Caki2 (cell line): ENCODE data around the gene SSTR5. TPM values are rescaled to one million over a fixed set of nuclear protein-coding genes. Genes with fewer than 3 reads are reported as not detected.

Source experiments
- DNase-seq: peaks from one replicate; pipeline ENCODE4 v3.0.0-alpha.2; 2015; ENCODE audit warnings: low read depth
- in situ Hi-C: cut with HindIII; loops from 2 replicates; pipeline ENCODE4 v1.10.0; 2016; ENCODE audit warnings: low sequenced_read_pairs, low pct_unique_long_range_greater_than_20kb, mixed read lengths
- total RNA-seq: library from RNA; depleted of rRNA; stranded (reverse); fragments of >200 nt; shearing (Covaris generic); gene quantifications from 2 replicates; pipeline ENCODE4 v1.2.3, GENCODE V29; 2014; ENCODE audit warnings: low replicate concordance; rRNA removed

Gene SSTR5
- total RNA-seq, 1 experiment from 2014 or later, result 9.1 TPM

GRCh38 chr16:1125471-1125870, 52.9 kb downstream of the SSTR5 start:
- DNase-seq, result peak; percentile 86
- in situ Hi-C loops, result loop anchor here (25.0 kb wide), 1 partner anchor 138 kb away; the partner anchor contains the start of gene SOX8

GRCh38 chr16:1126044-1126443, 53.5 kb downstream of the SSTR5 start:
- no peak for DNase-seq
- in situ Hi-C loops, result loop anchor here (25.0 kb wide), 1 partner anchor 139 kb away; the partner anchor contains the start of gene SOX8

GRCh38 chr16:1126586-1126985, 54.0 kb downstream of the SSTR5 start:
- DNase-seq, result no peak
- in situ Hi-C loops, result loop anchor here (25.0 kb wide), 1 partner anchor 139 kb away; the partner anchor contains the start of gene SOX8

- in situ Hi-C loops, result loop anchor here (25.0 kb wide), 1 partner anchor 140 kb away; the partner anchor contains the start of gene SOX8
- DNase-seq, result no peak
Observed at GRCh38 chr16:1127101-1127500, 54.6 kb downstream of the SSTR5 start.

GRCh38 chr16:1127971-1128715, 55.6 kb downstream of the SSTR5 start:
- in situ Hi-C loops, result loop anchor here (25.0 kb wide), 1 partner anchor 141 kb away; the partner anchor contains the start of gene SOX8
- no peak for DNase-seq

- no peak for DNase-seq
- in situ Hi-C loops, result loop anchor here (25.0 kb wide), 1 partner anchor 142 kb away; the partner anchor contains the start of gene SOX8
Observed at GRCh38 chr16:1129106-1129960, 56.8 kb downstream of the SSTR5 start.

GRCh38 chr16:1130382-1130781, 57.8 kb downstream of the SSTR5 start:
- in situ Hi-C loops, result loop anchor here (25.0 kb wide), 1 partner anchor 143 kb away; the partner anchor contains the start of gene SOX8
- no peak for DNase-seq

Other genes starting within 250 kb of the SSTR5 start
- gene LMF1, start 101.8 kb upstream of the SSTR5 start, total RNA-seq, result 16.5 and 35.6 TPM in 2 replicates
- gene SOX8, start 91.0 kb upstream of the SSTR5 start, total RNA-seq, result 0.14 and 0.54 TPM in 2 replicates
- gene C1QTNF8, start 23.5 kb downstream of the SSTR5 start, total RNA-seq, result not detected in 2 replicates
- 9.7 and 10.8 TPM in 2 replicates for gene CACNA1H, start 80.4 kb downstream of the SSTR5 start, total RNA-seq
- not detected in 2 replicates for gene TPSG1, start 152.5 kb downstream of the SSTR5 start, total RNA-seq
- not detected in 2 replicates for gene TPSB2, start 157.4 kb downstream of the SSTR5 start, total RNA-seq
- gene TPSAB1, start 168.0 kb downstream of the SSTR5 start, total RNA-seq, result not detected in 2 replicates
- not detected in 2 replicates for gene TPSD1, start 183.3 kb downstream of the SSTR5 start, total RNA-seq
- 294 and 312 TPM in 2 replicates for gene UBE2I, start 236.9 kb downstream of the SSTR5 start, total RNA-seq